K562 (cell line): ENCODE results near the gene ADM5. TPM values are rescaled to one million over a fixed set of nuclear protein-coding genes. Genes with fewer than 3 reads are reported as not detected.
A peak's percentile ranks its signal among the peaks of the same experiment; 100 is the strongest.

Source experiments
- BRD9 ChIP-seq: fragments of 450-650 bp; IDR thresholded peaks from 2 replicates; pipeline ENCODE4 v1.6.1; 2018; ENCODE audit warnings: low read depth; ENCODE audit not compliant: partially characterized antibody
- C11orf30 ChIP-seq: fragments of 450-650 bp; IDR thresholded peaks from 2 replicates; pipeline ENCODE4 v1.6.1; 2016; ENCODE audit warnings: low read depth, mild to moderate bottlenecking
- CREM ChIP-seq: IDR thresholded peaks from 2 replicates; pipeline ENCODE4 v1.6.1; 2014; ENCODE audit warnings: antibody characterized with exemption, low read depth
- EWSR1 ChIP-seq: fragments of 450-650 bp; IDR thresholded peaks from 2 replicates; pipeline ENCODE4 v1.6.1; 2018; ENCODE audit warnings: borderline replicate concordance, mild to moderate bottlenecking, low read depth, moderate library complexity; ENCODE audit not compliant: partially characterized antibody
- HMGN3 ChIP-seq: IDR thresholded peaks from 2 replicates; pipeline ENCODE4 v1.6.1; 2011; ENCODE audit warnings: borderline replicate concordance, low read depth, mild to moderate bottlenecking, mixed read lengths, low read length; ENCODE audit not compliant: insufficient read length; ENCODE audit errors: extremely low read depth
- LEF1 ChIP-seq: fragments of 450-650 bp; IDR thresholded peaks from 2 replicates; pipeline ENCODE4 v1.6.1; 2016; ENCODE audit warnings: mild to moderate bottlenecking
- NEUROD1 ChIP-seq: fragments of 150-350 bp; IDR thresholded peaks from 2 replicates; pipeline ENCODE4 v1.6.1; 2014; ENCODE audit warnings: borderline replicate concordance, low read length, low read depth; ENCODE audit not compliant: partially characterized antibody
- NR2C2 ChIP-seq, 2 experiments: fragments of 200-800 bp in 1 of 2; sonication (Bioruptor generic) in 1 of 2; sonication (generic) in 1 of 2; formaldehyde crosslinking in 1 of 2; IDR thresholded peaks; 2 replicates each; pipeline versions ENCODE4 v1.6.1 to v1.8.0; 2016 to 2022; ENCODE audit warnings: mild to moderate bottlenecking in 1 of 2, missing compliant biosample characterization in 1 of 2, missing genetic modification characterization in 1 of 2, missing genetic modification reagents in 1 of 2
- SIX5 ChIP-seq, 2 experiments: IDR thresholded peaks; 2 replicates each; pipeline ENCODE4 v1.6.1; 2011; ENCODE audit warnings: low read length in 2 of 2, borderline replicate concordance in 1 of 2, low read depth in 1 of 2, mild to moderate bottlenecking in 1 of 2, moderate library complexity in 1 of 2; ENCODE audit not compliant: insufficient read depth in 1 of 2
- SMARCE1 ChIP-seq: fragments of 450-650 bp; IDR thresholded peaks from 2 replicates; pipeline ENCODE4 v1.7.1; 2016; ENCODE audit warnings: mild to moderate bottlenecking
- SPI1 ChIP-seq: IDR thresholded peaks from 2 replicates; pipeline ENCODE4 v1.6.1; 2011; ENCODE audit warnings: low read depth, low read length, control low read depth, borderline replicate concordance
- ZFX ChIP-seq: sonication (generic); formaldehyde crosslinking; IDR thresholded peaks from 2 replicates; pipeline ENCODE4 v1.8.0; 2022; ENCODE audit warnings: mild to moderate bottlenecking, missing genetic modification reagents, moderate library complexity
- ZNF24 ChIP-seq: fragments of 450-650 bp; IDR thresholded peaks from 2 replicates; pipeline ENCODE4 v1.6.1; 2016
- polyA plus RNA-seq, 8 experiments: library from polyadenylated mRNA; depleted of rRNA in 4 of 8; stranded (reverse) in 5 of 8; unstranded in 3 of 8; fragments of >200 nt; fragmentation: Nextera tagmentation in 2 of 8; fragmentation: Illumina TruSeq in 1 of 8; extraction: Ambion mirVana in 2 of 8; extraction: Trizol in 1 of 8; gene quantifications; 2 replicates each; pipeline versions ENCODE4 v1.2.1 to v1.2.3, GENCODE V29; 2011 to 2014; ENCODE audit warnings: inconsistent platforms in 1 of 8, missing spikeins in 1 of 8
- total RNA-seq, 7 experiments: library from RNA; depleted of rRNA in 6 of 7; stranded (reverse); fragments of >200 nt in 6 of 7; fragmentation: Illumina TruSeq in 2 of 7; extraction: Trizol in 2 of 7; gene quantifications; 2 replicates each; pipeline versions ENCODE4 v1.2.1 to v1.2.3, GENCODE V29; 2011 to 2021; ENCODE audit warnings: low replicate concordance in 1 of 7
- TF ChIP-seq, protein P1 (sequence below), 2 experiments: fragments of 450-650 bp; IDR thresholded peaks; 2 replicates each; pipeline ENCODE4 v1.6.1; 2018; ENCODE audit warnings: mild to moderate bottlenecking in 2 of 2, low read depth in 1 of 2; ENCODE audit not compliant: partially characterized antibody in 2 of 2
- TF ChIP-seq, protein P2 (sequence below), 2 experiments: fragments of 450-650 bp in 1 of 2; sonication (generic) in 1 of 2; formaldehyde crosslinking in 1 of 2; IDR thresholded peaks in 1 of 2; conservative IDR thresholded peaks in 1 of 2; 2 replicates each; pipeline versions ENCODE4 v1.6.1 to v1.8.1; 2016 to 2023; ENCODE audit warnings: mild to moderate bottlenecking in 2 of 2, moderate library complexity in 2 of 2, inconsistent platforms in 1 of 2, missing genetic modification reagents in 1 of 2
- TF ChIP-seq, protein P3 (sequence below): IDR thresholded peaks from 2 replicates; pipeline ENCODE4 v1.6.1; 2011; ENCODE audit warnings: borderline replicate concordance, low read depth, mild to moderate bottlenecking, moderate library complexity, low read length; ENCODE audit not compliant: insufficient read depth, poor library complexity, severe bottlenecking

Gene ADM5
- total and polyA plus RNA-seq, 9 of the 15 experiments (the other 6 are each of a cell fraction or from before 2014, with no cell fraction given), result 0.13 to 8.4 (median 2.0) TPM; not detected in 1

DNA sequence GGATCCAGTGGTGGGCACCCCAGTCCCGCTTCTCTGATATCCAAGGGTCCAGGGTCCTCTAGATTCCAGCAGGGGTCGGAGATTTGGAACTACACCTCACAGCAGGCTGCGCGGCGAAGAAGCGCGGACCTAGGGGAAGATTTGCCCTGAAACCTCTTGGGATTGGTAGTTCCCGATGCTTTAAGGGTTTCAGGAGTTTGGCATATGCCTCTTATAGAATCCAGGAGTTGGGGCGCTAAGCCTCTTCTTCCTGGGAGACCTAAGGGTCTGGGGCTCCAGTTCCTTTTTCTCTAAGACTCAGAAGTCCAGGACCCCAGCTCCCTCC, 23.3 kb upstream of the ADM5 start (continued):
- peak; percentile 3 for TF ChIP-seq HMGN3
- no peak for TF ChIP-seq NR2C2 (CRISPR knock-in tag; IDR thresholded peaks at IDR 0.05)
- TF ChIP-seq NR2C2 (tag; IDR thresholded peaks at IDR 0.05), result peak; percentile 15; the same call in 1 of the 2 replicates
- TF ChIP-seq, protein P1, sequence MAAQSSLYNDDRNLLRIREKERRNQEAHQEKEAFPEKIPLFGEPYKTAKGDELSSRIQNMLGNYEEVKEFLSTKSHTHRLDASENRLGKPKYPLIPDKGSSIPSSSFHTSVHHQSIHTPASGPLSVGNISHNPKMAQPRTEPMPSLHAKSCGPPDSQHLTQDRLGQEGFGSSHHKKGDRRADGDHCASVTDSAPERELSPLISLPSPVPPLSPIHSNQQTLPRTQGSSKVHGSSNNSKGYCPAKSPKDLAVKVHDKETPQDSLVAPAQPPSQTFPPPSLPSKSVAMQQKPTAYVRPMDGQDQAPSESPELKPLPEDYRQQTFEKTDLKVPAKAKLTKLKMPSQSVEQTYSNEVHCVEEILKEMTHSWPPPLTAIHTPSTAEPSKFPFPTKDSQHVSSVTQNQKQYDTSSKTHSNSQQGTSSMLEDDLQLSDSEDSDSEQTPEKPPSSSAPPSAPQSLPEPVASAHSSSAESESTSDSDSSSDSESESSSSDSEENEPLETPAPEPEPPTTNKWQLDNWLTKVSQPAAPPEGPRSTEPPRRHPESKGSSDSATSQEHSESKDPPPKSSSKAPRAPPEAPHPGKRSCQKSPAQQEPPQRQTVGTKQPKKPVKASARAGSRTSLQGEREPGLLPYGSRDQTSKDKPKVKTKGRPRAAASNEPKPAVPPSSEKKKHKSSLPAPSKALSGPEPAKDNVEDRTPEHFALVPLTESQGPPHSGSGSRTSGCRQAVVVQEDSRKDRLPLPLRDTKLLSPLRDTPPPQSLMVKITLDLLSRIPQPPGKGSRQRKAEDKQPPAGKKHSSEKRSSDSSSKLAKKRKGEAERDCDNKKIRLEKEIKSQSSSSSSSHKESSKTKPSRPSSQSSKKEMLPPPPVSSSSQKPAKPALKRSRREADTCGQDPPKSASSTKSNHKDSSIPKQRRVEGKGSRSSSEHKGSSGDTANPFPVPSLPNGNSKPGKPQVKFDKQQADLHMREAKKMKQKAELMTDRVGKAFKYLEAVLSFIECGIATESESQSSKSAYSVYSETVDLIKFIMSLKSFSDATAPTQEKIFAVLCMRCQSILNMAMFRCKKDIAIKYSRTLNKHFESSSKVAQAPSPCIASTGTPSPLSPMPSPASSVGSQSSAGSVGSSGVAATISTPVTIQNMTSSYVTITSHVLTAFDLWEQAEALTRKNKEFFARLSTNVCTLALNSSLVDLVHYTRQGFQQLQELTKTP (IDR thresholded peaks at IDR 0.05; ENCODE audit: low read depth in 1 of 2, partially characterized antibody in 2 of 2), result peak in 1 of 2 experiments; percentile 95
- TF ChIP-seq SPI1, result 0 out of 2 replicates have a peak, but pooled peaks have one; percentile 10
- peak; percentile 20 for TF ChIP-seq BRD9
- peak; percentile 26; the same call in 1 of the 2 replicates for TF ChIP-seq SMARCE1
- TF ChIP-seq C11orf30, result peak; percentile 2; the same call in 1 of the 2 replicates
- TF ChIP-seq NEUROD1, result peak; percentile 3
- TF ChIP-seq LEF1, result no peak
- no peak for TF ChIP-seq CREM
- TF ChIP-seq SIX5 (IDR thresholded peaks at IDR 0.05; ENCODE audit: borderline replicate concordance in 1 of 2, insufficient read depth in 1 of 2, low read depth in 1 of 2, low read length in 2 of 2), result peak; percentile 68; a peak in 3 of 4 replicates
- TF ChIP-seq EWSR1, result no peak
- TF ChIP-seq ZFX (CRISPR knock-in tag), result peak; percentile 18
- TF ChIP-seq ZNF24, result peak; percentile 65; the same call in 1 of the 2 replicates
- TF ChIP-seq, protein P2, sequence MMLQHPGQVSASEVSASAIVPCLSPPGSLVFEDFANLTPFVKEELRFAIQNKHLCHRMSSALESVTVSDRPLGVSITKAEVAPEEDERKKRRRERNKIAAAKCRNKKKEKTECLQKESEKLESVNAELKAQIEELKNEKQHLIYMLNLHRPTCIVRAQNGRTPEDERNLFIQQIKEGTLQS (IDR thresholded peaks at IDR 0.05), result no peak
- TF ChIP-seq, protein P2 (CRISPR knock-in tag; conservative IDR thresholded peaks at IDR 0.05), result 0 out of 2 replicates have a peak, but pooled peaks have one; percentile 16
- TF ChIP-seq, protein P3, sequence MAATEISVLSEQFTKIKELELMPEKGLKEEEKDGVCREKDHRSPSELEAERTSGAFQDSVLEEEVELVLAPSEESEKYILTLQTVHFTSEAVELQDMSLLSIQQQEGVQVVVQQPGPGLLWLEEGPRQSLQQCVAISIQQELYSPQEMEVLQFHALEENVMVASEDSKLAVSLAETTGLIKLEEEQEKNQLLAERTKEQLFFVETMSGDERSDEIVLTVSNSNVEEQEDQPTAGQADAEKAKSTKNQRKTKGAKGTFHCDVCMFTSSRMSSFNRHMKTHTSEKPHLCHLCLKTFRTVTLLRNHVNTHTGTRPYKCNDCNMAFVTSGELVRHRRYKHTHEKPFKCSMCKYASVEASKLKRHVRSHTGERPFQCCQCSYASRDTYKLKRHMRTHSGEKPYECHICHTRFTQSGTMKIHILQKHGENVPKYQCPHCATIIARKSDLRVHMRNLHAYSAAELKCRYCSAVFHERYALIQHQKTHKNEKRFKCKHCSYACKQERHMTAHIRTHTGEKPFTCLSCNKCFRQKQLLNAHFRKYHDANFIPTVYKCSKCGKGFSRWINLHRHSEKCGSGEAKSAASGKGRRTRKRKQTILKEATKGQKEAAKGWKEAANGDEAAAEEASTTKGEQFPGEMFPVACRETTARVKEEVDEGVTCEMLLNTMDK, result peak; percentile 80
